ENCODE results near the gene RFT1.

RFT1 gene

GRCh38 chr3:53083949-53084309 is 46.3 kb downstream of the RFT1 start:
- ATAC-seq (ENCODE audit: low read depth) = no peak

GRCh38 chr3:53083521-53083920 is 46.7 kb downstream of the RFT1 start:
- no peaks in the 10 kb centered on the region for H3K27me3 ChIP-seq (ENCODE audit: insufficient read depth, poor library complexity, severe bottlenecking)
- TF ChIP-seq CTCF (IDR thresholded peaks at IDR 0.05; ENCODE audit: poor library complexity, severe bottlenecking) = no peak
- no peaks in the 10 kb centered on the region for H3K4me1 ChIP-seq (ENCODE audit: insufficient read depth, poor library complexity, severe bottlenecking)
- DNase-seq (ENCODE audit: low spot score) (no peak), ATAC-seq (ENCODE audit: low read depth) (no peak)
- H3K9me3 ChIP-seq (ENCODE audit: severe bottlenecking) = no peaks in the 10 kb centered on the region
- H3K4me3 ChIP-seq (ENCODE audit: severe bottlenecking) = no peak overlapping the region
- no peak overlapping the region for H3K27ac ChIP-seq (ENCODE audit: poor library complexity, severe bottlenecking)
- H3K36me3 ChIP-seq (ENCODE audit: low read depth) = no peaks in the 10 kb centered on the region

More at GRCh38 chr3:53083949-53084309, 46.3 kb downstream of the RFT1 start:
- no peaks in the 10 kb centered on the region for H3K27me3 ChIP-seq (ENCODE audit: insufficient read depth, poor library complexity, severe bottlenecking)
- H3K4me3 ChIP-seq (ENCODE audit: severe bottlenecking) = no peak overlapping the region
- DNase-seq (ENCODE audit: low spot score) = no peak
- no peaks in the 10 kb centered on the region for H3K9me3 ChIP-seq (ENCODE audit: severe bottlenecking)
- H3K27ac ChIP-seq (ENCODE audit: poor library complexity, severe bottlenecking) = no peak overlapping the region
- TF ChIP-seq CTCF (IDR thresholded peaks at IDR 0.05; ENCODE audit: poor library complexity, severe bottlenecking) = no peak
- no peaks in the 10 kb centered on the region for H3K4me1 ChIP-seq (ENCODE audit: insufficient read depth, poor library complexity, severe bottlenecking)
- H3K36me3 ChIP-seq (ENCODE audit: low read depth) = no peaks in the 10 kb centered on the region

- Histone ChIP-seq H3K4me1 (ENCODE audit: insufficient read depth, poor library complexity, severe bottlenecking) (no peaks in the 10 kb centered on the region), H3K36me3 (ENCODE audit: low read depth) (no peaks in the 10 kb centered on the region), H3K9me3 (ENCODE audit: severe bottlenecking) (no peaks in the 10 kb centered on the region), H3K4me3 (ENCODE audit: severe bottlenecking) (no peak overlapping the region), H3K27ac (ENCODE audit: poor library complexity, severe bottlenecking) (no peak overlapping the region), H3K27me3 (ENCODE audit: insufficient read depth, poor library complexity, severe bottlenecking) (no peaks in the 10 kb centered on the region)
- DNase-seq (ENCODE audit: low spot score) (no peak), ATAC-seq (ENCODE audit: low read depth) (no peak)
- TF ChIP-seq CTCF (IDR thresholded peaks at IDR 0.05; ENCODE audit: poor library complexity, severe bottlenecking) = no peak
Measured at GRCh38 chr3:53082736-53083135, 47.5 kb downstream of the RFT1 start.

GRCh38 chr3:53081318-53081717 is 48.9 kb downstream of the RFT1 start:
- no peak overlapping the region for H3K4me3 ChIP-seq (ENCODE audit: severe bottlenecking)
- ATAC-seq (ENCODE audit: low read depth) (no peak), DNase-seq (ENCODE audit: low spot score) (no peak)
- no peaks in the 10 kb centered on the region for H3K9me3 ChIP-seq (ENCODE audit: severe bottlenecking)
- no peak overlapping the region for H3K27ac ChIP-seq (ENCODE audit: poor library complexity, severe bottlenecking)
- H3K27me3 ChIP-seq (ENCODE audit: insufficient read depth, poor library complexity, severe bottlenecking) = no peaks in the 10 kb centered on the region
- TF ChIP-seq CTCF (IDR thresholded peaks at IDR 0.05; ENCODE audit: poor library complexity, severe bottlenecking) = no peak
- H3K36me3 ChIP-seq (ENCODE audit: low read depth) = no peaks in the 10 kb centered on the region
- no peaks in the 10 kb centered on the region for H3K4me1 ChIP-seq (ENCODE audit: insufficient read depth, poor library complexity, severe bottlenecking)

GRCh38 chr3:53080612-53081205 is 49.5 kb downstream of the RFT1 start:
- ATAC-seq (ENCODE audit: low read depth) = no peak
- Histone ChIP-seq H3K27me3 (ENCODE audit: insufficient read depth, poor library complexity, severe bottlenecking) (no peaks in the 10 kb centered on the region), H3K36me3 (ENCODE audit: low read depth) (no peaks in the 10 kb centered on the region), H3K27ac (ENCODE audit: poor library complexity, severe bottlenecking) (no peak overlapping the region), H3K9me3 (ENCODE audit: severe bottlenecking) (no peaks in the 10 kb centered on the region), H3K4me3 (ENCODE audit: severe bottlenecking) (no peak overlapping the region), H3K4me1 (ENCODE audit: insufficient read depth, poor library complexity, severe bottlenecking) (no peaks in the 10 kb centered on the region)
- no peak for TF ChIP-seq CTCF (IDR thresholded peaks at IDR 0.05; ENCODE audit: poor library complexity, severe bottlenecking)
- DNase-seq (ENCODE audit: low spot score) = no peak

All from RWPE2 (cell line).